GM12892 (cell line): ENCODE results near the gene ARHGEF3.

ENCODE experiments used
- POLR2A ChIP-seq: IDR thresholded peaks from 2 replicates; pipeline ENCODE4 v1.6.1; 2011; ENCODE audit warnings: low read depth, low read length, control low read depth
- POLR2AphosphoS5 ChIP-seq: IDR thresholded peaks from 2 replicates; pipeline ENCODE4 v1.6.1; 2011; ENCODE audit warnings: low read depth, low read length, control low read depth
- TAF1 ChIP-seq: IDR thresholded peaks from 2 replicates; pipeline ENCODE4 v1.6.1; 2011; ENCODE audit warnings: low read depth, mild to moderate bottlenecking, control low read depth, low read length, borderline replicate concordance

DNA sequence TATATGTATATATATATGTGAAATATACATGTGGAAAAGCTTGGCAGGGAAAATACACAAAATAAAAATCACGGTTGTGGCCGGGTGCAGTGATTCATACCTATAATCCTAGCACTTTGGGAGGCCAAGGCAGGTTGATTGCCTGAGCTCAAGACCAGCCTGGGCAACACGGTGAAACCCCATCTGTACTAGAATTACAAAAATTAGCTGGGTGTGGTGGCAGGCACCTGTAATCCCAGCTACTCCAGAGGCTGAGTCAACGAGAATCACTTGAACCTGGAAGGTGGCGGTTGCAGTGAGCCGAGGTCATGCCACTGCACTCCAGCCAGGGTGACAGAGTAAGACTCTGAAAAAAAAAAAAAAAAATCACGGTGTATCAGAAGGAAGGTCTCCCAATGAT lies 20.8 kb upstream of the ARHGEF3 start:
- TF ChIP-seq POLR2AphosphoS5 (no peak), TAF1 (no peak), POLR2A (no peak)
